GM12878 (cell line): ENCODE data around the gene CTNNA3. TPM values are rescaled to one million over a fixed set of nuclear protein-coding genes. Genes with fewer than 3 reads are reported as not detected.

ENCODE experiments used
- ATAC-seq: fragments of 200-7000 bp; cut with Tn5 transposase; 3 replicates; pipeline ENCODE4 v1.9.1; 2020; ENCODE audit warnings: mild to moderate bottlenecking, moderate library complexity
- BruUV-seq: library from RNA; stranded (reverse); fragments of 400-500 nt; replicated peaks from 2 replicates; lab custom pipeline; 2021; lab: Mats Ljungman, UMichigan
- CTCF ChIA-PET: fragments of 300-600 bp; sonication (Branson Sonifier 250); formaldehyde crosslinking; extraction: SDS; loops from one replicate; lab custom pipeline; 2021; ENCODE audit warnings: inconsistent platforms; lab: Yijun Ruan, JAX
- POLR2A ChIA-PET: fragments of 350-600 bp; formaldehyde crosslinking; extraction: SDS; loops from one replicate; lab custom pipeline; 2021; ENCODE audit warnings: inconsistent platforms; lab: Charles Lee
- RAD21 ChIA-PET: fragments of 300-600 bp; sonication (Branson Sonifier 250); formaldehyde crosslinking; loops from one replicate; lab custom pipeline; 2023; ENCODE audit warnings: antibody characterized with exemption; ENCODE audit not compliant: unreplicated experiment; lab: Charles Lee
- SMC1A ChIA-PET: fragments of 300-600 bp; sonication (Branson Sonifier 250); formaldehyde crosslinking; loops from one replicate; lab custom pipeline; 2023; ENCODE audit not compliant: unreplicated experiment, uncharacterized antibody; lab: Charles Lee
- DNase-seq: peaks from one replicate; pipeline ENCODE4 v3.0.0-alpha.2; 2011; ENCODE audit warnings: low read depth, low spot score
- FAIRE-seq: peaks from 3 replicates; lab custom pipeline; 2011; peaks lifted over from hg19 to GRCh38; lab: Jason Lieb, UNC
- H2AFZ ChIP-seq: 2 replicates; pipeline ENCODE4 v1.6.0; 2011; ENCODE audit warnings: low read depth, low read length, control low read depth; ENCODE audit not compliant: control insufficient read depth
- H3K27ac ChIP-seq: 2 replicates; pipeline ENCODE4 v1.5.1; 2011; ENCODE audit warnings: control low read depth; ENCODE audit not compliant: control insufficient read depth, insufficient read depth
- H3K27me3 ChIP-seq, 2 experiments: replicated peaks in 1 of 2; 2 replicates each; pipeline versions ENCODE4 v1.6.0 to v1.6.1; 2011; ENCODE audit warnings: low read length in 1 of 2; ENCODE audit not compliant: control insufficient read depth in 2 of 2, insufficient read depth in 2 of 2
- H3K36me3 ChIP-seq, 2 experiments: 2 replicates each; pipeline ENCODE4 v1.5.1; 2011; ENCODE audit warnings: low read length in 1 of 2; ENCODE audit not compliant: control insufficient read depth in 2 of 2, insufficient read depth in 2 of 2
- H3K4me1 ChIP-seq: 2 replicates; pipeline ENCODE4 v1.6.1; 2011; ENCODE audit warnings: mild to moderate bottlenecking, low read length, moderate library complexity, mixed read lengths; ENCODE audit not compliant: control insufficient read depth, insufficient read depth
- H3K4me2 ChIP-seq: 2 replicates; pipeline ENCODE4 v1.6.0; 2011; ENCODE audit warnings: control low read depth; ENCODE audit not compliant: control insufficient read depth, insufficient read depth
- H3K4me3 ChIP-seq: fragments of 200-600 bp; sonication (generic); 2 replicates; pipeline ENCODE4 v1.5.1; 2016
- H3K79me2 ChIP-seq: 2 replicates; pipeline ENCODE4 v1.6.0; 2011; ENCODE audit warnings: low read length; ENCODE audit not compliant: control insufficient read depth, insufficient read depth
- H3K9ac ChIP-seq: 2 replicates; pipeline ENCODE4 v1.8.0; 2011; ENCODE audit warnings: low read length, control low read depth, mixed read lengths; ENCODE audit not compliant: control insufficient read depth, insufficient read depth
- H3K9me3 ChIP-seq: replicated peaks from 3 replicates; pipeline ENCODE4 v1.5.1; 2011; ENCODE audit warnings: mild to moderate bottlenecking, low read length; ENCODE audit not compliant: control insufficient read depth, insufficient read depth
- H4K20me1 ChIP-seq: 2 replicates; pipeline ENCODE4 v1.6.0; 2011; ENCODE audit not compliant: control insufficient read depth, insufficient read depth
- BCLAF1 ChIP-seq: fragments of 450-650 bp; IDR thresholded peaks from 2 replicates; pipeline ENCODE4 v1.6.1; 2017; ENCODE audit warnings: antibody characterized with exemption, mild to moderate bottlenecking, moderate library complexity
- CBFB ChIP-seq: IDR thresholded peaks from 2 replicates; pipeline ENCODE4 v1.6.1; 2016; ENCODE audit warnings: antibody characterized with exemption, low read depth
- E4F1 ChIP-seq: fragments of 450-650 bp; IDR thresholded peaks from 2 replicates; pipeline ENCODE4 v1.6.1; 2018; ENCODE audit warnings: borderline replicate concordance, mild to moderate bottlenecking; ENCODE audit not compliant: partially characterized antibody
- GATAD2B ChIP-seq: fragments of 450-650 bp; conservative IDR thresholded peaks from 2 replicates; pipeline ENCODE4 v1.6.1; 2017; ENCODE audit warnings: low read depth, mild to moderate bottlenecking, moderate library complexity
- JUND ChIP-seq: IDR thresholded peaks from 2 replicates; pipeline ENCODE4 v1.6.1; 2012; ENCODE audit warnings: low read depth, mild to moderate bottlenecking, low read length, improper control_type of control experiment, moderate library complexity
- POLR2AphosphoS5 ChIP-seq: IDR thresholded peaks from 2 replicates; pipeline ENCODE4 v1.6.1; 2011; ENCODE audit warnings: mild to moderate bottlenecking, low read length, inconsistent platforms
- RELB ChIP-seq: fragments of 450-650 bp; IDR thresholded peaks from 2 replicates; pipeline ENCODE4 v1.6.1; 2017; ENCODE audit warnings: low read depth, mild to moderate bottlenecking, moderate library complexity
- SPI1 ChIP-seq: IDR thresholded peaks from 2 replicates; pipeline ENCODE4 v1.6.1; 2011; ENCODE audit warnings: low read depth, mild to moderate bottlenecking, low read length, moderate library complexity, borderline replicate concordance; ENCODE audit not compliant: insufficient read depth
- SRF ChIP-seq, 2 experiments: IDR thresholded peaks; 2 replicates each; pipeline ENCODE4 v1.6.1; 2011; ENCODE audit warnings: low read depth in 2 of 2, low read length in 2 of 2, mild to moderate bottlenecking in 1 of 2, moderate library complexity in 1 of 2
- SUPT20H ChIP-seq: IDR thresholded peaks from 2 replicates; pipeline ENCODE4 v1.6.1; 2011; ENCODE audit warnings: low read depth, mild to moderate bottlenecking, low read length, moderate library complexity, borderline replicate concordance; ENCODE audit not compliant: control insufficient read depth
- YBX1 ChIP-seq: fragments of 450-650 bp; IDR thresholded peaks from 2 replicates; pipeline ENCODE4 v1.6.1; 2016; ENCODE audit warnings: antibody characterized with exemption
- WGBS: methylation state at CpG from one replicate; pipeline ENCODE4 v1.1.6; 2016; ENCODE audit warnings: low lambda C conversion rate; ENCODE audit not compliant: insufficient replicate concordance, insufficient coverage; ENCODE audit errors: missing lambda C conversion rate; 5-methylcytosine and 5-hydroxymethylcytosine counted together
- in situ Hi-C: fragments of 300-500 bp; cut with MboI; formaldehyde crosslinking; loops from 9 replicates; pipeline ENCODE4 v1.14.3; 2018; ENCODE audit warnings: mixed read lengths
- intact Hi-C: fragments of 100-400 bp; cut with micrococcal nuclease; formaldehyde crosslinking; loops from one replicate; pipeline ENCODE4 v1.14.2; 2022; ENCODE audit not compliant: unreplicated experiment
- polyA plus RNA-seq, 11 experiments: library from polyadenylated mRNA; depleted of rRNA in 4 of 11; unstranded in 6 of 11; stranded (reverse) in 5 of 11; fragments of >200 nt; fragmentation: Nextera tagmentation in 4 of 11; fragmentation: Illumina TruSeq in 1 of 11; extraction: Ambion mirVana in 4 of 11; extraction: Trizol in 1 of 11; gene quantifications; 1 replicate in 1 of 11; 2 replicates in 10 of 11; pipeline versions ENCODE4 v1.2.1 to v1.2.3, GENCODE V29; 2011 to 2016; ENCODE audit warnings: inconsistent platforms in 2 of 11, missing spikeins in 2 of 11, low read depth in 1 of 11
- total RNA-seq, 4 experiments: library from RNA; depleted of rRNA in 3 of 4; stranded (reverse); fragments of >200 nt in 3 of 4; fragmentation: Illumina TruSeq in 1 of 4; extraction: Trizol in 1 of 4; gene quantifications; 2 replicates each; pipeline versions ENCODE4 v1.2.1 to v1.2.3, GENCODE V29; 2013 to 2021
- TF ChIP-seq, protein P1 (sequence below): fragments of 450-650 bp; formaldehyde crosslinking; IDR thresholded peaks from 2 replicates; pipeline ENCODE4 v1.4.0; 2020; ENCODE audit warnings: mild to moderate bottlenecking, moderate library complexity

Gene CTNNA3
- total and polyA plus RNA-seq, 10 of the 15 experiments (the other 5 are each of a cell fraction or from before 2014, with no cell fraction given) = under 0.01 to 4.5 (median 0.22) TPM; not detected in 2

GRCh38 chr10:67224553-67224952, 471.4 kb downstream of the CTNNA3 start:
- H2AFZ ChIP-seq = no peak overlapping the region
- H3K27ac ChIP-seq = no peak overlapping the region
- ChIA-PET CTCF (no interaction called here), SMC1A (interaction anchor here (1.8 kb wide), 1 partner anchor 15 kb away, joined by 9 read pairs; no protein-coding TSS in a partner anchor), RAD21 (interaction anchor here (0.8 kb wide), 1 partner anchor 9 kb away, joined by 4 read pairs; no protein-coding TSS in a partner anchor), POLR2A (no interaction called here)
- no peak for TF ChIP-seq JUND
- TF ChIP-seq CBFB = no peak
- TF ChIP-seq YBX1 = no peak
- no peak for TF ChIP-seq E4F1
- TF ChIP-seq SUPT20H = no peak
- TF ChIP-seq GATAD2B = no peak
- no peak for TF ChIP-seq RELB
- no peak for TF ChIP-seq SPI1
- TF ChIP-seq, protein P1, sequence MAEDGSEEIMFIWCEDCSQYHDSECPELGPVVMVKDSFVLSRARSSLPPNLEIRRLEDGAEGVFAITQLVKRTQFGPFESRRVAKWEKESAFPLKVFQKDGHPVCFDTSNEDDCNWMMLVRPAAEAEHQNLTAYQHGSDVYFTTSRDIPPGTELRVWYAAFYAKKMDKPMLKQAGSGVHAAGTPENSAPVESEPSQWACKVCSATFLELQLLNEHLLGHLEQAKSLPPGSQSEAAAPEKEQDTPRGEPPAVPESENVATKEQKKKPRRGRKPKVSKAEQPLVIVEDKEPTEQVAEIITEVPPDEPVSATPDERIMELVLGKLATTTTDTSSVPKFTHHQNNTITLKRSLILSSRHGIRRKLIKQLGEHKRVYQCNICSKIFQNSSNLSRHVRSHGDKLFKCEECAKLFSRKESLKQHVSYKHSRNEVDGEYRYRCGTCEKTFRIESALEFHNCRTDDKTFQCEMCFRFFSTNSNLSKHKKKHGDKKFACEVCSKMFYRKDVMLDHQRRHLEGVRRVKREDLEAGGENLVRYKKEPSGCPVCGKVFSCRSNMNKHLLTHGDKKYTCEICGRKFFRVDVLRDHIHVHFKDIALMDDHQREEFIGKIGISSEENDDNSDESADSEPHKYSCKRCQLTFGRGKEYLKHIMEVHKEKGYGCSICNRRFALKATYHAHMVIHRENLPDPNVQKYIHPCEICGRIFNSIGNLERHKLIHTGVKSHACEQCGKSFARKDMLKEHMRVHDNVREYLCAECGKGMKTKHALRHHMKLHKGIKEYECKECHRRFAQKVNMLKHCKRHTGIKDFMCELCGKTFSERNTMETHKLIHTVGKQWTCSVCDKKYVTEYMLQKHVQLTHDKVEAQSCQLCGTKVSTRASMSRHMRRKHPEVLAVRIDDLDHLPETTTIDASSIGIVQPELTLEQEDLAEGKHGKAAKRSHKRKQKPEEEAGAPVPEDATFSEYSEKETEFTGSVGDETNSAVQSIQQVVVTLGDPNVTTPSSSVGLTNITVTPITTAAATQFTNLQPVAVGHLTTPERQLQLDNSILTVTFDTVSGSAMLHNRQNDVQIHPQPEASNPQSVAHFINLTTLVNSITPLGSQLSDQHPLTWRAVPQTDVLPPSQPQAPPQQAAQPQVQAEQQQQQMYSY (CRISPR knock-in tag) = no peak
- no peak for TF ChIP-seq BCLAF1
- TF ChIP-seq POLR2AphosphoS5 = no peak
- TF ChIP-seq SRF (IDR thresholded peaks at IDR 0.05; ENCODE audit: low read depth in 2 of 2, low read length in 2 of 2) = no peak
- no peaks in the 10 kb centered on the region for H3K9me3 ChIP-seq
- WGBS = 8% methylated on average over 5 of the region's 5 CpGs
- H3K79me2 ChIP-seq = no peaks in the 10 kb centered on the region
- H3K27me3 ChIP-seq = no peaks in the 10 kb centered on the region
- H3K4me2 ChIP-seq = no peak overlapping the region
- ATAC-seq (no peak), DNase-seq (no peak), FAIRE-seq (no peak)
- H3K36me3 ChIP-seq = no peaks in the 10 kb centered on the region
- no peak overlapping the region for H3K9ac ChIP-seq
- in situ Hi-C loops = no loop called here
- intact Hi-C loops = no loop called here
- H4K20me1 ChIP-seq = no peaks in the 10 kb centered on the region
- BruUV-seq = no TSS peak
- H3K4me3 ChIP-seq = no peak overlapping the region
- no peaks in the 10 kb centered on the region for H3K4me1 ChIP-seq
